ENCODE measurements around the gene AP2B1.

DNA sequence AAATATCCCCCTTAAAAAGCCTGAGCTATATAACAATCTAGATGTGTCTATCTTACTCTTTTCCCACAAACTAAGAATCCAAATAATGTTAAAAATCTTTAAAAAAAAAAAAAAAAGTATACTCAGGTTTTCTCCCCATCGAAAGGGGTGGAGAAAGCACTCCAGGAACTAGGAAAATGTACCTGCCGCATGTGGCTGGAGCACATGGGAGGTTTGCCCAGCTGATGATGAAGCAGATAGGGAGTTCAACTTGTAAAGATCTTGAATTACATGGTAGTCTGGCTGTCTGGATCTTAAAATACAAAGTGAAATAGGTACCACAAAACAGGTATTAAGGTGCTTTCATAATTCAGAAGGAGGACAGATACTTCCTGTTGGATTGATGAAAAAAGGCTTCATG lies 17.7 kb upstream of the AP2B1 start:
- TF ChIP-seq TAF1 (IDR thresholded peaks at IDR 0.05; ENCODE audit: low read depth, low read length) (no peak), POLR2AphosphoS5 (IDR thresholded peaks at IDR 0.05; ENCODE audit: low read depth, low read length) (no peak), POLR2A (IDR thresholded peaks at IDR 0.05; ENCODE audit: low read depth, low read length) (no peak), SPI1 (IDR thresholded peaks at IDR 0.05; ENCODE audit: low read depth, low read length) (no peak), PAX5 (IDR thresholded peaks at IDR 0.05; ENCODE audit: insufficient read depth, low read length, severe bottlenecking) (no peak), POU2F2 (IDR thresholded peaks at IDR 0.05; ENCODE audit: low read depth, low read length) (no peak)

Data from GM12891 (cell line).